ENCODE data around the gene ASB5. TPM values are rescaled to one million over a fixed set of nuclear protein-coding genes. Genes with fewer than 3 reads are reported as not detected.

Gene ASB5
- total RNA-seq, 3 donors from 2014 or later (not counting 1 experiment from before 2014, with no cell fraction given), result not detected

DNA sequence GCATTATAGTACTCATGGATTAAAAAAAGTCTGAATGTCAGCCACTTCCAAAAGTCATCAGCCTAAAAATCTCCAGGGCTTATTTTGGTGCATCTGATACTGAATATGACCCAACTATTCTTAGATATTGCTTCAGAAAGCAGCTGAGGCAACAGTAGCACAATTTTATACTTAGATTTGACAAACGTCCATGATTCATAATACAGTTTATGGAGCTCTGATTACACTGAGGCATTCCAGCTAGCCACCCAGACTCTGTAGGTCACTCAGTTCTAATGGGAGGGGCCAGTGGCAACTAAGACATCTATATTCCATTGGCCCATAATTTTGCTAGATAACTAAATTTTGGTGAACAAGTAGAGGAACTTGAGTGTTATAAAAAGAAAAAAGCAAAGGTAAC is 84.0 kb downstream of the ASB5 start:
- H3K27me3 ChIP-seq (ENCODE audit: control insufficient read depth, insufficient read depth, low read length), result peaks cover 7% of the 10 kb centered on the region
- TF ChIP-seq CTCF (IDR thresholded peaks at IDR 0.05), result no peak
- no peak overlapping the region for H3K27ac ChIP-seq (ENCODE audit: low read length)
- no peak overlapping the region for H3K4me3 ChIP-seq (ENCODE audit: low read length)
- no peak for DNase-seq
- Mint-ChIP-seq H3K27ac (no peak overlapping the region), H3K36me3 (no peaks in the 10 kb centered on the region), H3K9me3 (no peaks in the 10 kb centered on the region), H3K4me1 (no peaks in the 10 kb centered on the region), H3K4me3 (no peak overlapping the region), H3K27me3 (ENCODE audit: low read depth in 2 of 2) (peaks cover 26 to 35% of the 10 kb centered on the region in 2 donors)
- WGBS (ENCODE audit: insufficient coverage), result 78% methylated on average over 1 of the region's 1 CpG
- H3K4me1 ChIP-seq (ENCODE audit: control insufficient read depth, insufficient read depth, low read length), result no peaks in the 10 kb centered on the region
- no peak for ATAC-seq
- H3K36me3 ChIP-seq (ENCODE audit: control insufficient read depth, insufficient read depth, low read length), result no peaks in the 10 kb centered on the region
- H3K9me3 ChIP-seq (ENCODE audit: control insufficient read depth, insufficient read depth, low read length), result no peaks in the 10 kb centered on the region
- intact Hi-C loops (cut with micrococcal nuclease), result no loop called here

Other genes with a start within 250 kb of the ASB5 start
- gene WDR17, start 203.4 kb downstream of the ASB5 start, total RNA-seq, result under 1 TPM; 0.07 to 0.38 (median 0.12) TPM
- not detected for gene SPATA4, start 73.6 kb downstream of the ASB5 start, total RNA-seq
- gene SPCS3, start 50.7 kb upstream of the ASB5 start, total RNA-seq, result 100 to 1,000 TPM; 157 to 204 (median 171) TPM

Data from natural killer cell (primary cell).